Fibroblast of lung (primary cell): ENCODE measurements around the gene NOM1.

ENCODE experiments used
- CTCF ChIP-seq, 2 donors: IDR thresholded peaks in 1 of 2; conservative IDR thresholded peaks in 1 of 2; 1 replicate in 1 of 2; 2 replicates in 1 of 2; pipeline ENCODE4 v1.5.1; 2011 to 2012; ENCODE audit warnings: low read length in 2 of 2, control low read depth in 1 of 2, inconsistent platforms in 1 of 2, low read depth in 1 of 2, mild to moderate bottlenecking in 1 of 2
- EZH2 ChIP-seq: IDR thresholded peaks from 2 replicates; pipeline ENCODE4 v1.5.1; 2012; ENCODE audit warnings: low read length, control low read depth, mild to moderate bottlenecking; ENCODE audit errors: missing control alignments

DNA sequence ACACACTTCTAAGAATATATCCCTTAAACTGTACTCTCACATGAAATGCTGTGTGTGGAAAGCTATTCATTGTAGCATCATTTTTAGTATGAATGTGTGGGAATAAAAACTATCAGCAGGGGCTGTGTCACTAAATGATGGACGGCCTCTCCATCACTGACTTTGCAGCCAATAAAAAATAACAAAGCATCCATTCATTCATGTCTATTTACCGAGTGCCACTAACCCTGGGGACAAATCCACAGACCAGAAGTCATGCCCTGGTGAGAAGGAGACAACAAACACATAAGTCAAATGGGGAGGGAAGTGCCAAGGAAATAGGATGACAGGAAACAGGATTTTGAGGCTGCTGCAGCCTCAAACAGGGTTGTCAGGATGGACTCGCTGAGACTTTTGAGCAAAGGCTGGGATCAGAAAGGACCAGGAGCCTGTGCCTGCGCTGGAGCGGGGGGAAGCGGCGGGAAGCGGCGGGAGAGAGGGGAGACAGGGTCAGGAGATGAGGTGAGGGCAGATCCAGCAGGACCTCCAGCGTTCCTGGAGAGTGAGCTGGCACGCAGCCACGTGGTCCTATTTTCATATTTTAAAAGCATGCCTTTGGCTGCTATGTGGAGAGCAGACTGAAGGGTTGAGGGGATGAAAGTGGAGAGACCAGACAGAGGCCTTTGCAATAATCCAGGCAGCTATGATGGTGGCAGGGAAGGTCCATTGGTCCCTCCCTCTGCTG lies 2.2 kb upstream of the NOM1 start:
- TF ChIP-seq CTCF (conservative IDR thresholded peaks at IDR 0.05 in 1 of 2, IDR thresholded peaks at IDR 0.05 in 1 of 2; ENCODE audit: low read depth in 1 of 2, low read length in 2 of 2) (no peak), EZH2 (no peak)
